Thyroid gland (tissue), 4 donors: ENCODE measurements around the gene RPL10A. TPM values are rescaled to one million over a fixed set of nuclear protein-coding genes. Genes with fewer than 3 reads are reported as not detected.
"Not testable (repeated sequence)": the region's sequence is repeated elsewhere in the genome, so short reads cannot be mapped to it uniquely, and the experiment has no call there.

Experiments used
- DNase-seq, 2 donors: peaks; one replicate each; pipeline ENCODE4 v3.0.0-alpha.2; 2019
- H3K27ac ChIP-seq, 3 donors: fragments of 200-600 bp; sonication (generic); 1 replicate in 2 of 3; 2 replicates in 1 of 3; pipeline ENCODE4 v1.5.1; 2016 to 2019; ENCODE audit warnings: mild to moderate bottlenecking in 1 of 3, moderate library complexity in 1 of 3
- H3K27me3 ChIP-seq: fragments of 200-600 bp; sonication (generic); one replicate; pipeline ENCODE4 v1.5.1; 2019
- H3K36me3 ChIP-seq, 2 donors: fragments of 200-600 bp; sonication (generic); one replicate each; pipeline ENCODE4 v1.5.1; 2016 to 2019
- H3K4me1 ChIP-seq, 2 donors: fragments of 200-600 bp; sonication (generic); one replicate each; pipeline ENCODE4 v1.5.1; 2017 to 2019
- H3K4me3 ChIP-seq, 3 donors: fragments of 200-600 bp; sonication (generic); replicated peaks in 1 of 3; 1 replicate in 2 of 3; 2 replicates in 1 of 3; pipeline ENCODE4 v1.5.1; 2016; ENCODE audit warnings: mild to moderate bottlenecking in 1 of 3
- H3K9me3 ChIP-seq: fragments of 200-600 bp; sonication (generic); one replicate; pipeline ENCODE4 v1.5.1; 2017
- POLR2A ChIP-seq, 2 donors: fragments of 450-650 bp; IDR thresholded peaks; one replicate each; pipeline ENCODE4 v1.6.1; 2017; ENCODE audit warnings: antibody characterized with exemption in 2 of 2, mild to moderate bottlenecking in 2 of 2, moderate library complexity in 1 of 2
- WGBS, 2 donors: methylation state at CpG; one replicate each; pipeline ENCODE4 v1.1.5; 2017; 5-methylcytosine and 5-hydroxymethylcytosine counted together
- intact Hi-C: fragments of 100-400 bp; cut with DNase I; formaldehyde crosslinking; loops from one replicate; pipeline ENCODE4 v1.15.1; 2023
- total RNA-seq, 4 donors: library from RNA; depleted of rRNA; stranded (reverse); fragments of >200 nt; gene quantifications; one replicate each; pipeline ENCODE4 v1.2.3, GENCODE V29; 2016
- TF ChIP-seq, protein P1 (sequence below), 6 experiments: fragments of 200-600 bp in 3 of 6; fragments of 450-650 bp in 3 of 6; sonication (generic) in 3 of 6; IDR thresholded peaks; one replicate each; pipeline ENCODE4 v1.5.1; 2016 to 2019; ENCODE audit warnings: antibody characterized with exemption in 6 of 6, mild to moderate bottlenecking in 2 of 6, inconsistent platforms in 1 of 6, moderate library complexity in 1 of 6

RPL10A gene
- total RNA-seq, 4 donors from 2014 or later: 1,123 to 2,881 (median 1,235) TPM

GRCh38 chr6:35510916-35511561 is 42.8 kb downstream of the RPL10A start:
- H3K36me3 ChIP-seq: no peaks in the 10 kb centered on the region
- H3K4me3 ChIP-seq: no peak overlapping the region
- H3K4me1 ChIP-seq: peaks cover 4 to 20% of the 10 kb centered on the region in 2 donors

GRCh38 chr6:35511562-35511941 is 43.4 kb downstream of the RPL10A start:
- H3K27me3 ChIP-seq: no peaks in the 10 kb centered on the region
- DNase-seq: no peak

More at GRCh38 chr6:35510916-35511561, 42.8 kb downstream of the RPL10A start:
- DNase-seq: no peak
- intact Hi-C loops: no loop called here
- TF ChIP-seq, protein P1, sequence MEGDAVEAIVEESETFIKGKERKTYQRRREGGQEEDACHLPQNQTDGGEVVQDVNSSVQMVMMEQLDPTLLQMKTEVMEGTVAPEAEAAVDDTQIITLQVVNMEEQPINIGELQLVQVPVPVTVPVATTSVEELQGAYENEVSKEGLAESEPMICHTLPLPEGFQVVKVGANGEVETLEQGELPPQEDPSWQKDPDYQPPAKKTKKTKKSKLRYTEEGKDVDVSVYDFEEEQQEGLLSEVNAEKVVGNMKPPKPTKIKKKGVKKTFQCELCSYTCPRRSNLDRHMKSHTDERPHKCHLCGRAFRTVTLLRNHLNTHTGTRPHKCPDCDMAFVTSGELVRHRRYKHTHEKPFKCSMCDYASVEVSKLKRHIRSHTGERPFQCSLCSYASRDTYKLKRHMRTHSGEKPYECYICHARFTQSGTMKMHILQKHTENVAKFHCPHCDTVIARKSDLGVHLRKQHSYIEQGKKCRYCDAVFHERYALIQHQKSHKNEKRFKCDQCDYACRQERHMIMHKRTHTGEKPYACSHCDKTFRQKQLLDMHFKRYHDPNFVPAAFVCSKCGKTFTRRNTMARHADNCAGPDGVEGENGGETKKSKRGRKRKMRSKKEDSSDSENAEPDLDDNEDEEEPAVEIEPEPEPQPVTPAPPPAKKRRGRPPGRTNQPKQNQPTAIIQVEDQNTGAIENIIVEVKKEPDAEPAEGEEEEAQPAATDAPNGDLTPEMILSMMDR (IDR thresholded peaks at IDR 0.05): no peak
- no peak for TF ChIP-seq POLR2A (IDR thresholded peaks at IDR 0.05)
- WGBS, 2 donors: 68% methylated on average over 7 of the region's 7 CpGs
- Histone ChIP-seq H3K27me3 (no peaks in the 10 kb centered on the region), H3K9me3 (no peaks in the 10 kb centered on the region), H3K27ac (no peak overlapping the region)

GRCh38 chr6:35512006-35512405 is 43.8 kb downstream of the RPL10A start:
- H3K27me3 ChIP-seq: no peaks in the 10 kb centered on the region
- peaks cover 4 to 20% of the 10 kb centered on the region in 2 donors for H3K4me1 ChIP-seq
- no peaks in the 10 kb centered on the region for H3K9me3 ChIP-seq
- no peak for DNase-seq
- H3K27ac ChIP-seq: no peak overlapping the region
- no peak overlapping the region for H3K4me3 ChIP-seq
- WGBS, 2 donors: 9 to 28% methylated on average over 10 to 16 of the region's 26 CpGs
- TF ChIP-seq, protein P1 (IDR thresholded peaks at IDR 0.05): no peak
- no peak for TF ChIP-seq POLR2A (IDR thresholded peaks at IDR 0.05)
- H3K36me3 ChIP-seq: no peaks in the 10 kb centered on the region
- intact Hi-C loops: no loop called here

More at GRCh38 chr6:35511562-35511941, 43.4 kb downstream of the RPL10A start:
- Histone ChIP-seq H3K27ac (no peak overlapping the region), H3K4me3 (no peak overlapping the region), H3K9me3 (no peaks in the 10 kb centered on the region), H3K4me1 (peaks cover 4 to 20% of the 10 kb centered on the region in 2 donors), H3K36me3 (no peaks in the 10 kb centered on the region)
- WGBS, 2 donors: 23 to 37% methylated on average over 10 to 21 of the region's 32 CpGs
- intact Hi-C loops: no loop called here
- TF ChIP-seq, protein P1 (IDR thresholded peaks at IDR 0.05): no peak
- no peak for TF ChIP-seq POLR2A (IDR thresholded peaks at IDR 0.05)

DNA sequence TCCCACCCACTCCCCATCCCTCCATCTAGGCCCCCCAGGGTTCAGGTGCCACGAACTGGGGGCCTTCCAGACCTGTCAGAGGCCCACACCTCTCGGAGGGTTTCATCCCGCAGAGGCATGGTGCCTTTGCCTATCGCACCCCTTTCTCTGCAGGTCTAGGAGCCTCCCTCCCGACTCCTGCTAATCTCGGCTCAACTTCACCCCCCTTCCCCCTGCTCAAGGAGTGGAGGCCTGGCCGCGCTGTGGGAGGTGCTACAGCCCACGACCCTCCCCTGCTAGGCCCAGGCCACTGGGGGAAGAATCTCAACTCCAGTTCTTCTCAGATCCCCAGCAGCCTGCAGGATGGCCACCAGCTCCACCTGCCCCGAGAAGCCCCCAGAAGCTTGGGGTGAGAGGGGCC is 44.5 kb downstream of the RPL10A start, which contains the start of gene TULP1:
Gene TULP1, minus strand, starts transcription at position 157 of the 400 bp plus-strand sequence. Its CDS starts 38 bp downstream, at position 119.
- peaks cover 0 to 14% of the 10 kb centered on the region in 2 donors for H3K4me1 ChIP-seq
- TF ChIP-seq POLR2A (IDR thresholded peaks at IDR 0.05): no peak
- TF ChIP-seq, protein P1 (IDR thresholded peaks at IDR 0.05): no peak
- intact Hi-C loops: no loop called here
- H3K36me3 ChIP-seq: no peaks in the 10 kb centered on the region
- H3K27ac ChIP-seq: no peak within 1 kb of the TSS
- no peaks in the 10 kb centered on the region for H3K9me3 ChIP-seq
- no peak within 1 kb of the TSS for H3K4me3 ChIP-seq
- DNase-seq: no peak
- H3K27me3 ChIP-seq: no peaks in the 10 kb centered on the region
- WGBS, 2 donors: 86 to 88% methylated on average over 9 to 10 of the region's 10 CpGs

DNA sequence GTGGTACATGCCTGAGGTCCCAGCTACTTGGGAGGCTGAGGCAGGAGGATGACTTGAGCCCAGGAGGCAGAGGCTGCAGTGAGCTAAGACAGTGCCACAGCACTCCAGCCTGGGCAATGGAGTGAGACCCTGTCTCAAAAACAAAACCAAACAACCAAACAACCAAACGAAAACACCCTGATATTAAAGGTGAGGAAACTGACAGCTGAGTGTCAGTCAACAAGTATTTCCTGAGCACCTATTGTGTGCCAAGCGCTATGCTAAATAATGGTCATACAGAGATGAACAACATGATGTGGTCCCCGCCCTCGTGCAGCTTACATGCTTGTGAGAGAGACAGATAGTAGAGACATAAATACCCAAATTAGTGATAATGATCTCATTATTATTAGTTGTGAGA is 46.4 kb downstream of the RPL10A start:
- H3K27ac ChIP-seq: no peak overlapping the region
- DNase-seq: no peak
- no peaks in the 10 kb centered on the region for H3K27me3 ChIP-seq
- H3K36me3 ChIP-seq: no peaks in the 10 kb centered on the region
- no peak for TF ChIP-seq POLR2A (IDR thresholded peaks at IDR 0.05)
- TF ChIP-seq, protein P1 (IDR thresholded peaks at IDR 0.05): no peak
- WGBS, 2 donors: 89% methylated on average over 4 of the region's 4 CpGs
- H3K4me1 ChIP-seq: peaks cover 0 to 9% of the 10 kb centered on the region in 2 donors
- no peak overlapping the region for H3K4me3 ChIP-seq
- no peaks in the 10 kb centered on the region for H3K9me3 ChIP-seq
- intact Hi-C loops: no loop called here

GRCh38 chr6:35515939-35516338 is 47.7 kb downstream of the RPL10A start:
- WGBS, 2 donors: 74 to 77% methylated on average over 5 to 6 of the region's 6 CpGs

More at GRCh38 chr6:35515939-35516338, 47.7 kb downstream of the RPL10A start:
- H3K9me3 ChIP-seq, DNase-seq, H3K36me3 ChIP-seq, H3K4me1 ChIP-seq, H3K4me3 ChIP-seq, H3K27me3 ChIP-seq, intact Hi-C loops, H3K27ac ChIP-seq: not testable (repeated sequence)
